ENCODE measurements around the gene PTPRB. TPM values are rescaled to one million over a fixed set of nuclear protein-coding genes. Genes with fewer than 3 reads are reported as not detected.

Gene PTPRB
- total and polyA plus RNA-seq, 12 donors = 13.6 to 49.0 (median 36.8) TPM

GRCh38 chr12:70536650-70537049 lies 100.6 kb downstream of the PTPRB start:
- Histone ChIP-seq H3K4me3 (no peak overlapping the region), H3K4me1 (peaks cover 0 to 36% (median 5%) of the 10 kb centered on the region in 9 donors), H3K27me3 (no peaks in the 10 kb centered on the region), H3K9me3 (peaks cover 0 to 2% (median 0%) of the 10 kb centered on the region in 11 donors), H3K36me3 (peaks cover 0 to 100% (median 7%) of the 10 kb centered on the region in 9 donors), H3K27ac (peak overlapping the region in 8 of 10 donors; percentile 34 to 77 (median 58))
- intact Hi-C loops (cut with DNase I) = loop anchor here in 2 of 10 donors (1.0 to 5.0 kb wide), 3 partner anchors 41 to 186 kb away; no protein-coding TSS in a partner anchor
- ATAC-seq (no peak), DNase-seq (no peak)
- 88 to 94% methylated on average over 10 of the region's 10 CpGs for WGBS, 2 donors
- no peak for TF ChIP-seq CTCF (IDR thresholded peaks at IDR 0.05)

- H3K9me3 ChIP-seq = peaks cover 0 to 2% (median 0%) of the 10 kb centered on the region in 11 donors
- peak; percentile 59 to 86 (median 72) for ATAC-seq
- H3K27ac ChIP-seq = peak overlapping the region; percentile 27 to 83 (median 70)
- peaks cover 0 to 100% (median 7%) of the 10 kb centered on the region in 9 donors for H3K36me3 ChIP-seq
- 68 to 71% methylated on average over 6 of the region's 6 CpGs for WGBS, 2 donors
- H3K4me3 ChIP-seq = no peak overlapping the region
- DNase-seq = peak in 1 of 2 donors; percentile 25
- TF ChIP-seq CTCF (IDR thresholded peaks at IDR 0.05) = no peak
- peaks cover 0 to 36% (median 5%) of the 10 kb centered on the region in 9 donors for H3K4me1 ChIP-seq
- H3K27me3 ChIP-seq = no peaks in the 10 kb centered on the region
- intact Hi-C loops (cut with DNase I) = loop anchor here in 2 of 10 donors (1.0 to 5.0 kb wide), 3 partner anchors 41 to 186 kb away; no protein-coding TSS in a partner anchor
Measured at GRCh38 chr12:70535896-70536374, 101.3 kb downstream of the PTPRB start.

GRCh38 chr12:70534466-70534865 lies 102.8 kb downstream of the PTPRB start:
- WGBS, 2 donors = 84 to 89% methylated on average over 7 of the region's 7 CpGs
- intact Hi-C loops (cut with DNase I) = no loop called here
- Histone ChIP-seq H3K36me3 (peaks cover 0 to 100% (median 7%) of the 10 kb centered on the region in 9 donors), H3K27ac (peak overlapping the region in 5 of 10 donors; percentile 72 to 83 (median 77)), H3K4me3 (no peak overlapping the region), H3K27me3 (no peaks in the 10 kb centered on the region), H3K4me1 (peaks cover 0 to 36% (median 5%) of the 10 kb centered on the region in 9 donors), H3K9me3 (peaks cover 0 to 2% (median 0%) of the 10 kb centered on the region in 11 donors)
- no peak for DNase-seq
- ATAC-seq = no peak
- TF ChIP-seq CTCF (IDR thresholded peaks at IDR 0.05) = no peak

GRCh38 chr12:70529647-70530046 lies 107.6 kb downstream of the PTPRB start:
- ATAC-seq = no peak
- H3K36me3 ChIP-seq = peaks cover 0 to 100% (median 7%) of the 10 kb centered on the region in 9 donors
- no peak for TF ChIP-seq CTCF (IDR thresholded peaks at IDR 0.05)
- intact Hi-C loops (cut with DNase I) = no loop called here
- peaks cover 0 to 6% (median 0%) of the 10 kb centered on the region in 9 donors for H3K4me1 ChIP-seq
- DNase-seq = no peak
- H3K9me3 ChIP-seq = peaks cover 0 to 2% (median 0%) of the 10 kb centered on the region in 11 donors
- no peaks in the 10 kb centered on the region for H3K27me3 ChIP-seq
- no peak overlapping the region for H3K4me3 ChIP-seq
- H3K27ac ChIP-seq = no peak overlapping the region
- WGBS, 2 donors = 82 to 90% methylated on average over 3 of the region's 3 CpGs
